PFSK-1 (cell line): Measurements from ENCODE around the gene PABPC3.

ENCODE experiments used
- FOXP2 ChIP-seq: optimal IDR thresholded peaks from 2 replicates; pipeline ENCODE3; 2011; ENCODE audit warnings: borderline replicate concordance, control low read depth, inconsistent platforms; ENCODE audit not compliant: insufficient read depth; ENCODE audit errors: extremely low read length, extremely low read depth
- POLR2AphosphoS5 ChIP-seq: IDR thresholded peaks from 2 replicates; pipeline ENCODE4 v1.6.1; 2012; ENCODE audit warnings: low read depth, mild to moderate bottlenecking, control low read depth, low read length, moderate library complexity
- SIN3A ChIP-seq: IDR thresholded peaks from 2 replicates; pipeline ENCODE4 v1.6.1; 2012; ENCODE audit warnings: mild to moderate bottlenecking, low read length, moderate library complexity, borderline replicate concordance; ENCODE audit not compliant: insufficient read depth
- TAF1 ChIP-seq: IDR thresholded peaks from 2 replicates; pipeline ENCODE4 v1.6.1; 2012; ENCODE audit warnings: low read length, control low read depth, borderline replicate concordance; ENCODE audit not compliant: insufficient read depth
- TF ChIP-seq, protein P1 (sequence below), 2 experiments: IDR thresholded peaks; 2 replicates each; pipeline versions ENCODE4 v1.6.1 to v1.8.0; 2011 to 2012; ENCODE audit warnings: low read depth in 2 of 2, low read length in 2 of 2, control low read depth in 1 of 2, inconsistent platforms in 1 of 2, mild to moderate bottlenecking in 1 of 2, moderate library complexity in 1 of 2; ENCODE audit not compliant: insufficient read depth in 1 of 2

The PABPC3 gene

GRCh38 chr13:25114220-25114619 is 18.3 kb downstream of the PABPC3 start:
- TF ChIP-seq FOXP2 (no peak), POLR2AphosphoS5 (no peak), TAF1 (no peak), SIN3A (no peak)
- TF ChIP-seq, protein P1, sequence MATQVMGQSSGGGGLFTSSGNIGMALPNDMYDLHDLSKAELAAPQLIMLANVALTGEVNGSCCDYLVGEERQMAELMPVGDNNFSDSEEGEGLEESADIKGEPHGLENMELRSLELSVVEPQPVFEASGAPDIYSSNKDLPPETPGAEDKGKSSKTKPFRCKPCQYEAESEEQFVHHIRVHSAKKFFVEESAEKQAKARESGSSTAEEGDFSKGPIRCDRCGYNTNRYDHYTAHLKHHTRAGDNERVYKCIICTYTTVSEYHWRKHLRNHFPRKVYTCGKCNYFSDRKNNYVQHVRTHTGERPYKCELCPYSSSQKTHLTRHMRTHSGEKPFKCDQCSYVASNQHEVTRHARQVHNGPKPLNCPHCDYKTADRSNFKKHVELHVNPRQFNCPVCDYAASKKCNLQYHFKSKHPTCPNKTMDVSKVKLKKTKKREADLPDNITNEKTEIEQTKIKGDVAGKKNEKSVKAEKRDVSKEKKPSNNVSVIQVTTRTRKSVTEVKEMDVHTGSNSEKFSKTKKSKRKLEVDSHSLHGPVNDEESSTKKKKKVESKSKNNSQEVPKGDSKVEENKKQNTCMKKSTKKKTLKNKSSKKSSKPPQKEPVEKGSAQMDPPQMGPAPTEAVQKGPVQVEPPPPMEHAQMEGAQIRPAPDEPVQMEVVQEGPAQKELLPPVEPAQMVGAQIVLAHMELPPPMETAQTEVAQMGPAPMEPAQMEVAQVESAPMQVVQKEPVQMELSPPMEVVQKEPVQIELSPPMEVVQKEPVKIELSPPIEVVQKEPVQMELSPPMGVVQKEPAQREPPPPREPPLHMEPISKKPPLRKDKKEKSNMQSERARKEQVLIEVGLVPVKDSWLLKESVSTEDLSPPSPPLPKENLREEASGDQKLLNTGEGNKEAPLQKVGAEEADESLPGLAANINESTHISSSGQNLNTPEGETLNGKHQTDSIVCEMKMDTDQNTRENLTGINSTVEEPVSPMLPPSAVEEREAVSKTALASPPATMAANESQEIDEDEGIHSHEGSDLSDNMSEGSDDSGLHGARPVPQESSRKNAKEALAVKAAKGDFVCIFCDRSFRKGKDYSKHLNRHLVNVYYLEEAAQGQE (IDR thresholded peaks at IDR 0.05; ENCODE audit: insufficient read depth in 1 of 2, low read depth in 2 of 2, low read length in 2 of 2), result no peak

DNA sequence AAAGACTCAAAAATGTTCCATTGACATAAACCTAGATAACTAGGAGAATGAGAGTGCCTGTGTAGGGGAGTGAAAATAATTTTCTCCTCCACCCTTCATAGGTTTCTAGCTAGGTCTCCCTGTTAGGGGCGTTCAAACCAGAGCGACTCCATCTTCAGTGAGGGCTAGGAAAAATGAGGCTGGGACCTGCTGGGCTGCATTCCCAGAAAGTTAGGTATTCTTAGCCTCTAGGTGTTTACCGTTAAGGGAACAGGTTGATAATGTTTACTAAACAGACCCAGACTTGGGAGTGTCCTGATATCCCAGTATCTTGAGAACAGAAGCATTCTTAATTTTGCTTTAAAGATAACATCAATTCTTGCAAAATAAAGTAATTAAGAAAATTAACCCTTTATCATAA is 20.1 kb downstream of the PABPC3 start:
- no peak for TF ChIP-seq SIN3A
- TF ChIP-seq, protein P1 (IDR thresholded peaks at IDR 0.05; ENCODE audit: insufficient read depth in 1 of 2, low read depth in 2 of 2, low read length in 2 of 2), result no peak
- TF ChIP-seq POLR2AphosphoS5, result no peak
- no peak for TF ChIP-seq FOXP2
- no peak for TF ChIP-seq TAF1

DNA sequence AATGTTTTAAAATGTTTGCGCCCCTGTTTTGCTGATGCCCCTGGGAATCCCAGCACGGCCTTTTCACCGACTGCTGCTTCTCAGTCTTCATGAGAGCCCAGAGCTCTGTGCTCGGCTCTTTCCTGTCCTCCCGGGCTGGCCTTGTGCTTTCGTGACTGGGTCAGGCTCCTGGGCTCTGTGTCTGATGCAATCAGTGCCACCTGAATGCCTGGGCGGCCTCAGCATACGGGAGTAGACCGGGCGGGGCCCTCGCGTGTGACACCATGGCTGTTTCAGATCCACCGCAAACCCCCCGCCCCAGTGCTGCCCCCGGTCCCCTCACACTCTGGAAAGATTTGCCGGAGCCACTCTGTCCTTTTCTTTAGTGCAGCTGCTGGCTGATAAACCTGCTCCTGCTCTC is 21.4 kb downstream of the PABPC3 start:
- TF ChIP-seq TAF1 (no peak), SIN3A (no peak), POLR2AphosphoS5 (no peak), FOXP2 (no peak)
- TF ChIP-seq, protein P1 (IDR thresholded peaks at IDR 0.05; ENCODE audit: insufficient read depth in 1 of 2, low read depth in 2 of 2, low read length in 2 of 2), result no peak

- no peak for TF ChIP-seq TAF1
- TF ChIP-seq SIN3A, result no peak
- no peak for TF ChIP-seq FOXP2
- TF ChIP-seq POLR2AphosphoS5, result no peak
- TF ChIP-seq, protein P1 (IDR thresholded peaks at IDR 0.05; ENCODE audit: insufficient read depth in 1 of 2, low read depth in 2 of 2, low read length in 2 of 2), result no peak
Observed at GRCh38 chr13:25118378-25118905, 22.5 kb downstream of the PABPC3 start.

DNA sequence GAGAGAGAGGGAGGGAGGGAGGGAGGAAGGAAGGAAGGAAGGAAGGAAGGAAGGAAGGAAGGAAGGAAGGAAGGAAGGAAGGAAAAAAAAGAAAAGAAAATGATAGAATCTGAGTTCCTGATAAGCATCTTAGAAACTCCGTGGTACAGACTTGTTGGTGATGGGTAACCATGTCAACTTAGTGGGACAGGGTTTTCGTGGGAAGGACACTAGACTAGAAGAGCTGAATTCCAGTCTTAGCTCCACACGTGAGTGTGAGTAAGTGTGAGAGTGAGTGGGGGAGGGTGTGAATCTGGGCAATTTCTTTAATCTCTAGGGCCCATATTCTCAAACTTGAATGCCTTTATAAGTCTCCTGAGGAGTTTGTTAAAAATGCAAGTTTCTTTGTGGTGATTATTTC is 35.0 kb downstream of the PABPC3 start:
- TF ChIP-seq SIN3A (no peak), TAF1 (no peak), FOXP2 (no peak), POLR2AphosphoS5 (no peak)
- TF ChIP-seq, protein P1 (IDR thresholded peaks at IDR 0.05; ENCODE audit: insufficient read depth in 1 of 2, low read depth in 2 of 2, low read length in 2 of 2), result no peak
